H1 (cell line): ENCODE measurements around the gene MYL2. TPM values are rescaled to one million over a fixed set of nuclear protein-coding genes. Genes with fewer than 3 reads are reported as not detected.

Experiments
- CTCF ChIA-PET: fragments of 300-600 bp; sonication (Branson Sonifier 250); formaldehyde crosslinking; loops from one replicate; lab custom pipeline; 2021; ENCODE audit not compliant: partially characterized antibody; lab: Charles Lee
- POLR2A ChIA-PET: fragments of 300-600 bp; sonication (Branson Sonifier 250); formaldehyde crosslinking; loops from one replicate; lab custom pipeline; 2021; ENCODE audit warnings: inconsistent platforms; ENCODE audit not compliant: partially characterized antibody; lab: Charles Lee
- DNase-seq, 2 experiments: peaks; one replicate each; pipeline versions ENCODE4 v3.0.0 to v3.0.0-alpha.2; 2010 to 2022; ENCODE audit warnings: low spot score in 2 of 2, low read depth in 1 of 2, mixed read lengths in 1 of 2
- FAIRE-seq: peaks from 2 replicates; lab custom pipeline; 2011; peaks lifted over from hg19 to GRCh38; lab: Jason Lieb, UNC
- H2AFZ ChIP-seq: 2 replicates; pipeline ENCODE4 v1.8.1; 2012; ENCODE audit warnings: low read length, inconsistent platforms
- H2AK5ac ChIP-seq: 2 replicates; pipeline ENCODE4 v1.6.1; 2013; ENCODE audit warnings: low read depth, low read length
- H2BK120ac ChIP-seq: replicated peaks from 2 replicates; pipeline ENCODE3; 2013; ENCODE audit warnings: low read depth, low read length, inconsistent platforms
- H2BK12ac ChIP-seq: 2 replicates; pipeline ENCODE4 v1.6.1; 2013; ENCODE audit warnings: low read depth, low read length
- H2BK15ac ChIP-seq: 2 replicates; pipeline ENCODE4 v1.6.1; 2013; ENCODE audit warnings: low read length
- H2BK20ac ChIP-seq: 2 replicates; pipeline ENCODE4 v1.6.1; 2013; ENCODE audit warnings: low read length
- H2BK5ac ChIP-seq: 2 replicates; pipeline ENCODE4 v1.6.1; 2013; ENCODE audit warnings: low read depth, low read length
- H3K14ac ChIP-seq: 2 replicates; pipeline ENCODE4 v1.6.1; 2013; ENCODE audit warnings: inconsistent platforms; ENCODE audit not compliant: insufficient read length
- H3K18ac ChIP-seq: 2 replicates; pipeline ENCODE4 v1.6.1; 2013; ENCODE audit warnings: low read length; ENCODE audit errors: extremely low read depth
- H3K23ac ChIP-seq: 2 replicates; pipeline ENCODE4 v1.6.1; 2013; ENCODE audit warnings: inconsistent platforms; ENCODE audit not compliant: insufficient read length
- H3K23me2 ChIP-seq: 2 replicates; pipeline ENCODE4 v1.6.1; 2013; ENCODE audit warnings: low read depth, low read length
- H3K27ac ChIP-seq: 2 replicates; pipeline ENCODE4 v1.6.1; 2011; ENCODE audit warnings: low read depth, low read length, inconsistent platforms
- H3K27me3 ChIP-seq, 4 experiments: replicated peaks in 1 of 4; 1 replicate in 1 of 4; 2 replicates in 3 of 4; pipeline versions ENCODE4 v1.6.1 to v1.8.1; 2011 to 2013; ENCODE audit warnings: low read length in 3 of 4, mild to moderate bottlenecking in 3 of 4, inconsistent platforms in 2 of 4, mixed read lengths in 2 of 4, moderate library complexity in 1 of 4; ENCODE audit not compliant: control insufficient read depth in 3 of 4, insufficient read depth in 3 of 4; ENCODE audit errors: extremely low read depth in 1 of 4
- H3K36me3 ChIP-seq, 4 experiments: 2 replicates each; pipeline versions ENCODE4 v1.6.1 to v1.8.1; 2011 to 2013; ENCODE audit warnings: mild to moderate bottlenecking in 4 of 4, low read length in 3 of 4, moderate library complexity in 2 of 4, control low read depth in 1 of 4, inconsistent platforms in 1 of 4; ENCODE audit not compliant: insufficient read depth in 4 of 4, control insufficient read depth in 2 of 4
- H3K4ac ChIP-seq: replicated peaks from 2 replicates; pipeline ENCODE3; 2013; ENCODE audit warnings: low read length, low read depth, mixed read lengths, inconsistent platforms; ENCODE audit not compliant: insufficient read length
- H3K4me1 ChIP-seq, 4 experiments: replicated peaks in 1 of 4; 1 replicate in 1 of 4; 2 replicates in 3 of 4; pipeline versions ENCODE4 v1.6.1 to v1.8.1; 2011 to 2013; ENCODE audit warnings: low read length in 3 of 4, inconsistent platforms in 2 of 4, mixed read lengths in 1 of 4; ENCODE audit not compliant: insufficient read depth in 4 of 4, control insufficient read depth in 3 of 4
- H3K4me2 ChIP-seq, 2 experiments: 2 replicates each; pipeline versions ENCODE4 v1.6.1 to v1.8.1; 2011 to 2013; ENCODE audit warnings: low read depth in 2 of 2, low read length in 2 of 2, control low read depth in 1 of 2, inconsistent platforms in 1 of 2, mild to moderate bottlenecking in 1 of 2; ENCODE audit not compliant: insufficient read depth in 1 of 2
- H3K4me3 ChIP-seq, 4 experiments: fragments of 200-600, 300-600 bp in 1 of 4; sonication (generic), shearing (Covaris generic), sonication (Bioruptor Twin) in 1 of 4; 2 replicates each; pipeline versions ENCODE4 v1.5.1 to v1.8.1; 2011 to 2016; ENCODE audit warnings: low read length in 4 of 4, low read depth in 3 of 4, control low read depth in 2 of 4, inconsistent platforms in 2 of 4, mild to moderate bottlenecking in 2 of 4, mixed read lengths in 1 of 4, moderate library complexity in 1 of 4; ENCODE audit not compliant: insufficient read depth in 2 of 4; ENCODE audit errors: extremely low read depth in 1 of 4
- H3K56ac ChIP-seq: replicated peaks from 2 replicates; pipeline ENCODE3; 2013; ENCODE audit warnings: low read depth, mild to moderate bottlenecking, mixed read lengths, low read length, inconsistent platforms; ENCODE audit not compliant: insufficient read length
- H3K79me1 ChIP-seq: 2 replicates; pipeline ENCODE4 v1.6.1; 2013; ENCODE audit warnings: low read depth, low read length, control low read depth
- H3K79me2 ChIP-seq, 2 experiments: 2 replicates each; pipeline versions ENCODE4 v1.6.1 to v1.8.1; 2012 to 2013; ENCODE audit warnings: low read length in 2 of 2, mild to moderate bottlenecking in 2 of 2, inconsistent platforms in 1 of 2; ENCODE audit not compliant: insufficient read depth in 2 of 2, control insufficient read depth in 1 of 2
- H3K9ac ChIP-seq, 4 experiments: replicated peaks in 1 of 4; 1 replicate in 1 of 4; 2 replicates in 3 of 4; pipeline versions ENCODE4 v1.6.1 to v1.8.1; 2011 to 2013; ENCODE audit warnings: low read depth in 3 of 4, low read length in 3 of 4, control low read depth in 2 of 4, mild to moderate bottlenecking in 2 of 4, moderate library complexity in 2 of 4, inconsistent platforms in 1 of 4; ENCODE audit errors: extremely low read depth in 1 of 4
- H3K9me3 ChIP-seq, 2 experiments: 2 replicates each; pipeline versions ENCODE4 v1.6.1 to v1.8.1; 2012 to 2013; ENCODE audit warnings: mild to moderate bottlenecking in 2 of 2, moderate library complexity in 2 of 2, control low read depth in 1 of 2, inconsistent platforms in 1 of 2, low read depth in 1 of 2, low read length in 1 of 2, mixed read lengths in 1 of 2; ENCODE audit not compliant: insufficient read depth in 2 of 2
- H4K20me1 ChIP-seq, 2 experiments: replicated peaks in 1 of 2; 2 replicates each; pipeline versions ENCODE3 to v1.8.1; 2011 to 2013; ENCODE audit warnings: inconsistent platforms in 2 of 2, low read length in 2 of 2, mild to moderate bottlenecking in 1 of 2; ENCODE audit not compliant: insufficient read depth in 2 of 2, control insufficient read depth in 1 of 2
- H4K5ac ChIP-seq: 2 replicates; pipeline ENCODE4 v1.6.1; 2013; ENCODE audit warnings: low read length, low read depth, mixed read lengths, inconsistent platforms; ENCODE audit not compliant: insufficient read length
- H4K8ac ChIP-seq: 2 replicates; pipeline ENCODE4 v1.8.0; 2013; ENCODE audit warnings: mild to moderate bottlenecking, moderate library complexity, low read length, inconsistent platforms; ENCODE audit not compliant: insufficient read depth; ENCODE audit errors: extremely low read depth
- H4K91ac ChIP-seq: replicated peaks from 2 replicates; pipeline ENCODE3; 2013; ENCODE audit warnings: low read length, mixed read lengths, inconsistent platforms; ENCODE audit not compliant: insufficient read length
- CTBP2 ChIP-seq: IDR thresholded peaks from 2 replicates; pipeline ENCODE4 v1.7.0; 2011; ENCODE audit warnings: borderline replicate concordance, mild to moderate bottlenecking, moderate library complexity, mixed read lengths, low read length; ENCODE audit not compliant: insufficient read depth, insufficient read length
- SUZ12 ChIP-seq: fragments of 200-600 bp; sonication (generic); IDR thresholded peaks from 2 replicates; pipeline ENCODE4 v1.6.1; 2012; ENCODE audit warnings: mild to moderate bottlenecking, inconsistent platforms, low read length, moderate library complexity, mixed read lengths
- TBP ChIP-seq: IDR thresholded peaks from 2 replicates; pipeline ENCODE4 v1.6.1; 2011; ENCODE audit warnings: low read depth, low read length, improper control_type of control experiment
- WGBS, 2 experiments: shearing (Covaris generic) in 1 of 2; methylation state at CpG; one replicate each; pipeline versions ENCODE4 v1.1.6 to v1.1.7; 2013 to 2015; ENCODE audit warnings: low lambda C conversion rate in 2 of 2, mixed read lengths in 2 of 2, inconsistent platforms in 1 of 2, low coverage in 1 of 2, missing lambda C conversion rate in 1 of 2; ENCODE audit not compliant: insufficient replicate concordance in 2 of 2, insufficient coverage in 1 of 2, insufficient read length in 1 of 2; ENCODE audit errors: extremely low coverage in 1 of 2, missing lambda C conversion rate in 1 of 2; 5-methylcytosine and 5-hydroxymethylcytosine counted together
- polyA plus RNA-seq, 7 experiments: library from polyadenylated mRNA; depleted of rRNA in 3 of 7; stranded (reverse) in 5 of 7; unstranded in 2 of 7; fragments of >200 nt in 5 of 7; fragments of 200-250 nt in 2 of 7; gene quantifications; 1 replicate in 5 of 7; 2 replicates in 1 of 7; 4 replicates in 1 of 7; pipeline versions ENCODE4 v1.2.1 to v1.2.3, GENCODE V29; 2011 to 2013; ENCODE audit warnings: missing spikeins in 2 of 7, mixed read lengths in 2 of 7
- total RNA-seq: library from RNA; stranded (reverse); fragmentation: NEBNext Ultra II Directional; extraction: Animal tissue kit (Norgen Biotek cat#: 25700); gene quantifications from 2 replicates; pipeline ENCODE4 v1.2.1, GENCODE V29; 2021

Gene MYL2
- total and polyA plus RNA-seq, 2 of the 8 experiments (the other 6 are each of a cell fraction or from before 2014, with no cell fraction given), result not detected

DNA sequence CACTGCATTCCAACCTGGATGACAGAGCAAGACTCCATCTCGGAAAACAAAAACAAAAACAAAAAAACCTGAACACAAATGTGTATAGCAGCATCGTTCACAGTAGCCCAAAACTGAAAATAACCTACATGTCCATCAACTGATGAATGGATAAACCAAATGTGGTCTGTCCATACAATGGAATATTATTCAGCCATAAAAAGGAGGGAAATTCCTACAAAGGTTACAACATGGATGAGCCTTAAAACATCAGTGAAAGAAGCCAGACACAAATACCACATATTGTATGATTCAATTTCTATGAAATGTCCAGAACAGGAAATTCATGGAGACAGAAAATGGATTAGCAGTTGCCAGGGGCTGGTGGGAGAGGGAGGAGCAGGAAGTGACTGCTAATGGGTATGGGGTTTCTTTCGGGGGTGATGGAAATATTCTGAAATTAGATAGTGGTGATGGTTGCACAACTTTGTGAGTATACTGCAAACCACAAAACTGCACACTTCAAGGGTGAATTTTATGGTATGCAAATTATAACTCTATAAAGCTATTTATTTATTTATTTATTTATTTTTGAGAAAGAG lies 4.0 kb downstream of the MYL2 start:
- no peak overlapping the region for H3K4me3 ChIP-seq
- H2BK120ac ChIP-seq, result no peak overlapping the region
- H2BK5ac ChIP-seq, result no peak overlapping the region
- POLR2A ChIA-PET, result interaction anchor here (0.6 to 2.1 kb wide), 4 partner anchors 20 to 276 kb away, joined by 3 to 9 read pairs (median 4); no protein-coding TSS in a partner anchor
- peaks cover 0 to 9% (median 4%) of the 10 kb centered on the region in 4 experiments; a peak in 2 of 7 replicates for H3K4me1 ChIP-seq
- H3K79me2 ChIP-seq, result no peaks in the 10 kb centered on the region
- H3K4ac ChIP-seq, result no peak overlapping the region
- no peak overlapping the region for H3K23ac ChIP-seq
- no peaks in the 10 kb centered on the region for H4K20me1 ChIP-seq
- no peaks in the 10 kb centered on the region for H3K79me1 ChIP-seq
- no peak overlapping the region for H3K9ac ChIP-seq
- H3K36me3 ChIP-seq, result no peaks in the 10 kb centered on the region
- no peaks in the 10 kb centered on the region; a peak in 1 of 7 replicates for H3K27me3 ChIP-seq
- H2BK12ac ChIP-seq, result no peak overlapping the region
- no peaks in the 10 kb centered on the region for H3K9me3 ChIP-seq
- no peak overlapping the region for H2AFZ ChIP-seq
- no peak overlapping the region for H2BK20ac ChIP-seq
- no peak overlapping the region for H4K91ac ChIP-seq
- H3K14ac ChIP-seq, result no peak overlapping the region
- no peak overlapping the region for H4K5ac ChIP-seq
- H3K23me2 ChIP-seq, result no peaks in the 10 kb centered on the region
- no peak overlapping the region for H4K8ac ChIP-seq
- CTCF ChIA-PET, result interaction anchor here (0.9 to 1.6 kb wide), 3 partner anchors 9 to 388 kb away, joined by 3 to 4 read pairs (median 4); no protein-coding TSS in a partner anchor
- H3K56ac ChIP-seq, result no peak overlapping the region
- H3K18ac ChIP-seq, result no peak overlapping the region
- TF ChIP-seq CTBP2, result no peak
- no peak for TF ChIP-seq SUZ12
- TF ChIP-seq TBP, result no peak
- H3K4me2 ChIP-seq, result no peak overlapping the region
- H2AK5ac ChIP-seq, result no peak overlapping the region
- no peak overlapping the region for H2BK15ac ChIP-seq
- no peak overlapping the region for H3K27ac ChIP-seq
- DNase-seq (no peak), FAIRE-seq (no peak)
- 88% methylated on average over 3 of the region's 3 CpGs; no CpG with 5 or more reads in 1 of the 2 experiments for WGBS, 2 experiments
